Suppressor macrophage (primary cell): ENCODE measurements around the gene UBAP2.
"Not testable (repeated sequence)": the region's sequence is repeated elsewhere in the genome, so short reads cannot be mapped to it uniquely, and the experiment has no call there.

ENCODE experiments used
- DNase-seq, 4 experiments: peaks; one replicate each; pipeline ENCODE4 v3.0.0-alpha.2; 2020 to 2022

UBAP2 gene

GRCh38 chr9:34047864-34048726, 592 bp downstream of the UBAP2 start:
- DNase-seq = peak; percentile 26 to 63 (median 47)

GRCh38 chr9:34046784-34047379, 1.8 kb downstream of the UBAP2 start:
- peak; percentile 49 to 83 (median 70) for DNase-seq

GRCh38 chr9:34045903-34046302, 2.8 kb downstream of the UBAP2 start:
- DNase-seq = no peak

- DNase-seq = not testable (repeated sequence)
These were observed 6.6 kb downstream of the UBAP2 start for GRCh38 chr9:34042074-34042473.

- DNase-seq = not testable (repeated sequence)
These were observed 9.8 kb downstream of the UBAP2 start for GRCh38 chr9:34038851-34039250.

- no peak for DNase-seq
These were observed 11.1 kb downstream of the UBAP2 start for GRCh38 chr9:34037626-34038025.

DNA sequence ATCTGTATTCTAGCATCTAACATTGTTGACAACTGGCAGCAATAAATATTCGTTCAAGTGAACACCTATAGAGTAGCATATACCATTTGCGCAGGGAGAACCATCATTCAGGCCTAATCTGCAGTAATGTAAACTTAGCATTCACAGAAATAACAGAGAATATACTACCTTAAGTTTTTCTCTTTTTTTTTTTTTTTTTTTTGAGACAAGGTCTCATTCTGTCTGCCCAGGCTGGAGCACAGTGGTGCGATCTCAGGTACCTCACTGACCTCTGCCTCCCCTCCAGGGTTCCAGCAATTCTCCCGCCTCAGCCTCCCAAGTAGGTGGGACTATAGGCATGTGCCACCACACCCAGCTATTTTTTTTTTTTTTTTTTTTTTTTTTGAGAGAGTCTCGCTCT, 12.1 kb downstream of the UBAP2 start:
- DNase-seq = no peak

DNA sequence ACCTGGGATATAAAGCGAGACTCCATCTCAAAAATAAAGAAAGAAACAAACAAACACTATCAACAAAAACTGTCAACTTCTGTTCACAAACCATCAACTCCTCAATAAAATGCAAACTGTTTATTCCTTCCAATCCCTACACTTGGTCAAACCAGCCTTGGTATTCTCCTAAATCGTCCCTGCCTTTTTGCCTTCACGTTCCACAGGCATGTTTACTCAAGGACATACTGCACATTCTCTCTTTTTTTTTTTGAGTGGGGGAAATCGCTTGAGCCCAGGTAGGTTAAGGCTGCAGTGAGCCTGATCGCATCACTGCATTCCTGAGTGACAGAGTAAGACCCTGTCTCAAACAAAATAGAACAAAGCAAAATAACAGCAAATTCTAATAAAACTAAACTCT, 13.0 kb downstream of the UBAP2 start:
- no peak for DNase-seq

DNA sequence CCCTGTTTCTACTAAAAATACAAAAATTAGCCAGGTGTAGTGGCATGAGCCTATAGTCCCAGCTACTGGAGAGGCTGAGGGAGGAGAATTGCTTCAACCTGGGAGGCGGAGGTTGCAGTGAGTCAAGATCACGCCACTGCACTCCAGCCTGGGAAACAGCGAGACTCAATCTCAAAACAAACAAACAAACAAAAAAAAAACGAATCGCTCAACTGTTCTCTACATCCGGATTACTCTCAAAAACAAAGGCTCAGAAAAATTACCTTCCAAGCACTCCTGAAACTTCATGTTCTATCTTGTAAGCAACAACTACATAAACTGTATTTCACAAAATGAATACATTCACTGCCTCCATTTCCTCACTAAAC, 14.0 kb downstream of the UBAP2 start:
- no peak for DNase-seq

GRCh38 chr9:34032631-34033030, 16.1 kb downstream of the UBAP2 start:
- DNase-seq = no peak

GRCh38 chr9:34027845-34028574, 20.7 kb downstream of the UBAP2 start:
- no peak for DNase-seq

DNA sequence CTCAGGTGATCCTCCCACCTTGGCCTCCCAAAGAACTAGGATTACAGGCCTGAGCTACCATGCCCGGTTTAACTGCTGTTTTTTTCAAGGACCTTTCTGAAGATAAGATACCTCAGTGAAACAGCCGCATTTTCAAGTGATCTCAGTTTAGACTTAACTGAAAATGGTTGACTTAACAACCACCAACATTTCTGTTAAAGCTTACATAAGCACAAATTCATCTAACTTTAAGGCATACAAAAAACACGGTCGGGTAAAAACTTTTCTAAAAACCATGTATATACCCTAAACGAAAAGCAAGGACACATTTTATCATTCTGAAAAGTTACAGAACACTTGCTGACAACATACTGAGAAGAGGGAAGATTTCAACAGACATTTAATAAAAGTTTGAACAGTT, 22.9 kb downstream of the UBAP2 start:
- no peak for DNase-seq

- no peak for DNase-seq
These were observed 23.6 kb downstream of the UBAP2 start for GRCh38 chr9:34025062-34025461.

GRCh38 chr9:34024476-34024875, 24.2 kb downstream of the UBAP2 start:
- DNase-seq = not testable (repeated sequence)

GRCh38 chr9:34016149-34016548, 32.5 kb downstream of the UBAP2 start:
- DNase-seq = no peak

- peak in 3 of 4 experiments; percentile 13 to 38 (median 18) for DNase-seq
These were observed 37.7 kb downstream of the UBAP2 start for GRCh38 chr9:34010979-34011378.

- DNase-seq = no peak
These were observed 46.7 kb downstream of the UBAP2 start for GRCh38 chr9:34001951-34002350.

- DNase-seq = no peak
These were observed 47.4 kb downstream of the UBAP2 start for GRCh38 chr9:34001298-34001697.

DNA sequence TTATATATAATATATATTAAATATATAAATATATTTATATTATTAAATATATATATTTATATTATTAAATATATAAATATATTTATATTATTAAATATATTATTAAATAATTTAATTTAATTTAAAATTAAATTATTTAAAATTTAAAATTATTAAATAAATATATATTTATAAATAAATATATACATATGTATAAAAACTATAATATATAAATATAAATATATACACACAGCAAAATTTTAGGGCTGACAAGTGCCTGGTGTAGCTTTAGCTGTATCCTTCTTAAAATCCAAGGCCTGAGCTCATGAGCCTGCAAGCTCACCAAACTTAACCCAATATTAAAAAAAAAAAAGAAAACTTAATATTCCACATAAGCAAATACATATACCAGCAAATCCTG, 53.2 kb downstream of the UBAP2 start:
- no peak for DNase-seq

DNA sequence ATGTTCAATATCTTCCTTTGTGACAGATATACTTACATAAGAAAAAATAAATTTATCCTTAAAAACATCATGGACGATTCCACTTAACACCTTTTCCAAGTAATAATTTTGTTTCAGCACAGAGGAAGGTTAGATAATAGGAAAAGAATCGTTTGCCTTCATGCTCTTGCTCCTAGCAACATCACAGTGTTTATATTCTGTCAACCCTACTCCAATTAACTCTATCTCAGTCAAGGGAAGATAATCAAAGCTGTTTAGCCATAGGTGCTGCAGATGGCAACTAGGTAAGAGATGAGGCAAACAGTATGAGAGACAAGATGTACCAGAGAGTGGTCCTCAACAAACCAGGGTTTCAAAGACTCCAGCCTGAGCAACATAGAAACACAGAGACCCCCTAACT, 55.6 kb downstream of the UBAP2 start:
- DNase-seq = no peak

GRCh38 chr9:33992632-33993031, 56.1 kb downstream of the UBAP2 start:
- no peak for DNase-seq

- DNase-seq = no peak
These were observed 60.3 kb downstream of the UBAP2 start for GRCh38 chr9:33988219-33988890.

GRCh38 chr9:33976414-33976813, 72.3 kb downstream of the UBAP2 start:
- no peak for DNase-seq
